Measurements from ENCODE around the gene LBHD2.
A peak's percentile ranks its signal among the peaks of the same experiment; 100 is the strongest.

Gene LBHD2

GRCh38 chr14:103132381-103133209 is 48.6 kb downstream of the LBHD2 start:
- DNase-seq (ENCODE audit: low read depth): no peak

GRCh38 chr14:103133210-103134140 is 49.5 kb downstream of the LBHD2 start:
- DNase-seq (ENCODE audit: low read depth): no peak

- no peak for DNase-seq (ENCODE audit: low read depth)
These were observed 50.4 kb downstream of the LBHD2 start for GRCh38 chr14:103134405-103134804.

- no peak for DNase-seq (ENCODE audit: low read depth)
These were observed 50.9 kb downstream of the LBHD2 start for GRCh38 chr14:103134919-103135318.

- no peak for DNase-seq (ENCODE audit: low read depth)
These were observed 51.6 kb downstream of the LBHD2 start for GRCh38 chr14:103135333-103136260.

- DNase-seq (ENCODE audit: low read depth): peak; percentile 18
These were observed 52.6 kb downstream of the LBHD2 start for GRCh38 chr14:103136388-103137271.

- no peak for DNase-seq (ENCODE audit: low read depth)
These were observed 53.8 kb downstream of the LBHD2 start for GRCh38 chr14:103137689-103138300.

GRCh38 chr14:103138301-103139131 is 54.5 kb downstream of the LBHD2 start:
- no peak for DNase-seq (ENCODE audit: low read depth)

GRCh38 chr14:103139132-103140025 is 55.4 kb downstream of the LBHD2 start:
- no peak for DNase-seq (ENCODE audit: low read depth)

Measured in fibroblast of gingiva (primary cell).